CD4-positive, alpha-beta T cell treated with Interleukin-17A for 1 hour (primary cell): ENCODE data around the gene MORN5.

Experiments
- DNase-seq: peaks from one replicate; pipeline ENCODE4 v3.0.0-alpha.2; 2020

MORN5 gene

DNA sequence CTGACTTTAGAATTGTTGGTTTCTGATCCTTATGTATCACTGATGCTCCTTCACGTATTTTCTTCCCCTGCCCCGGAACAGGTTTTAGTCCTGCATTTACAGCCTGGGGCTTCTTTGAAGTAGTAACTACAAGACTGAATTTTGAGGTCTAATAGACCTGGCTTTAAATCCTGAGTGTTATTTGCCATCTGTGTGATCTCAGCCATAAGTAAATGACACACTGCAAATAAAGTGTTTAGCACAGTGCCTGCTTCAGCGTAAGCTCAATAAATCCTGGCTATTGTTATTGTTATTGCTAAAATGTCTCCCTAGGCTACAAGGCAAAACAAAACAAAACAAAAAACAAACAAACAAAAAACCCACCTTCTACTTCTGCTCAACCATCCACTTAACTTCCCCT lies 84.6 kb downstream of the MORN5 start:
- DNase-seq: no peak

DNA sequence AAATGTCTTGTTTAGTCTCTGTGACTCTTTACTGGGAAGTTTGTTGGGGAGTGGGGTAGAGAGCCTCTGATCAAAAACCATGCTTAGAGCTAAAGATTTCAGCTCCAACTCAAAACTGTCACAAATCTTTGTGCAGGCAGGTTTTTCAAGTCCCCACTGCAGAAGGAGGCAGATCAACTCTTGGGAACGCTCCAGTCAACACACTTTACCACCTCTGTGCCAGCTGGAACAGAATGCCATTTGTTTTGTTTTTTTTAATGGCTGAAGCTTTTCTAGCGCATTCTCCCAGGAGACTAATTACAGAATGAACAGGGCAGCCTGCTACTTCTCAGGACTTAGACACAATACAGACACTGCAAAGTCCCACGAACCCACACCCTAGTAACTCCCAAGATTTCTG lies 87.0 kb downstream of the MORN5 start:
- DNase-seq: no peak

DNA sequence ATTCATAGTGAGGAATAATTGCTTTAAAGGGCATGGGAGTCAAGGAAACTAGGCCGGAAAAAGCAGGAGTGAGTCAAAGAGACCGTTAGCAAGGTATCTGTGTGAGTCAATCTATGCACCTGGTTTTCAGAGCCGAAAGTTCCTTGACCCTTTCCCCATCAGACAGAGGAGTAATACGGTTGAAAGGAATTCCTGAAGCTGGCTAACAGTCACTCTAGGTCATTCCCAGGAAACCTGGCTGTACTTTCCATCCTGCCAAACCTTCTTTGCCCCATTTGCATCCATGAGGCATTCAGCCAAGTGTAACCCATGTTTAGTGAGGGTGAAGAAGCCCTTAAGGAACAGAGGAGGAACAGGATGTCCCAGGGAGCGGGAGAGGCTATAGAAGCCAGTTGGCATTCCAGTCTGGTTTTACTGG lies 88.7 kb downstream of the MORN5 start:
- no peak for DNase-seq
